ENCODE data around the gene SLC39A6.

The SLC39A6 gene

GRCh38 chr18:36124841-36125240, 4.3 kb downstream of the SLC39A6 start:
- TF ChIP-seq CTCF (IDR thresholded peaks at IDR 0.05), result no peak

DNA sequence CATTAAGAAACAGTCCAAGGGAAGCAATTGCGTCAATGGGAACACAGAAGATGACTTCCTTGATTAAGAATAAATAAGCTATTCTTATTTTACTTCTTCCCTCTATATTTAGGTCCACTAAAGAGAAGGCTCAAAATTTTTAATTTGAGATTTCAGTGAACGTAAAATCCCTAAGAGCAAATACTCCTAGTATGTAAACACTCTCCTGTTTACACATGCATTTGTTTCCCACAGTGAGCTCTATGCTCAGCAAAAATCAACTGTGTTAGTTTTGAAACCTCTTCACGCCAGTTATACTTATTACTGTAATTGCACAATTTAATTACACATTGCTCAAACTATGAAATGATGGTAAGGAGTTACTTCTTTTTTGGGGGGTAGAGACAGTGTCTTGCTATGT, 8.8 kb downstream of the SLC39A6 start:
- no peak for TF ChIP-seq CTCF (IDR thresholded peaks at IDR 0.05)

DNA sequence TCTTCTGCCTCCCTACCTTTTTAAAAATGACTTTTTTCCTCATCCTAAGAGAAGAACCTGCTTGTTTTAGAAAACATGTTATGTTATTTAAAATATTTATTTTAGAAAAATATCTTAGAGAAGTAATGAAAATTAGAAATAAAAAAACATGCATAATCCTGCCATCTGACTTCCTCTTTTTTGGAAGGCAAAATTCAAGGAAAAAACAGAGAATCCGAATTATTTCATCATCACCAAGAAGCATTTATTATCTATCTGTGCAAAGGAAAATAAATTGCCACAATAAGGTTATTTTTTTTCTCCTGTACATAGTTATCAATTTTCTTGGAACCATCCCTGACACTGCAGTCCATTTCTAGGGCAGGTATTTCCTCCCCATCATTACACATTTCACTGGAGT, 14.4 kb downstream of the SLC39A6 start:
- TF ChIP-seq CTCF (IDR thresholded peaks at IDR 0.05), result no peak

DNA sequence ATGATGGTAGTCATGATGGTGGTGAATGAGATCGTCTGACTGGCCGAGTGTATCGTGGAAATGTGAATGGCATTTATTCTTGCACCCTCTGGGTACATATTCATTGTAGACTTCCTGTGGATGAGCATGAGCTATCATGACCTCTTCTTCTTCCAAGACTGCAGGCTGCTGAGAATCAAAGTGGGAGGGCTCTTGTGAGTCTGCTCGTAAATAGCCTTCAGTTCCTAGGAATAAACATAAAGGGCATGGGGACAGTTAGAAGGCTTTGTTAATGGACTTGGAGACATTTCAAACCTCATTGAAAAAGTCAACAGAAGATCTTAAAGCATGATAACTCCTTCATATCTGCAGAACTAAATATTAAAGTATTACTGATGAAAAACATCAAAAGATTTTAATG, 14.9 kb downstream of the SLC39A6 start:
- TF ChIP-seq CTCF (IDR thresholded peaks at IDR 0.05), result no peak

GRCh38 chr18:36112302-36112701, 16.8 kb downstream of the SLC39A6 start:
- TF ChIP-seq CTCF (IDR thresholded peaks at IDR 0.05), result no peak

DNA sequence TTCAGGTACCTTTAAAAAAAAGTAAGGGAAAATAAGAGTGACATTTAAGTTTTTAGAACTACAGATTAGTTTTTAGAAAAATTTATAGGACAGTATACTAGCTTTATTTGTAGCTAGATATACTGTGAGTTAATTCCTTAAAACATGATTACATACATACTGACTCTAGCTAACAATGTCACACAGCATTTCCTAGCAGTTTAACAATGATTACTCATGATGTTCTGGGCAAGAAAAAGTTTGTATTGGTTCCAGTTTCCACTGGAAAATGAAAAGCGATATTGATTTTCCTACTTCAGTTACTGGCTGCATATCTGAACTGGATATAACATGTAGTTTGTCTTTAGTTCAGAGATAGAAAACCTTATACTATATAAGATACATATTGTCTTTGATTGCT, 19.4 kb downstream of the SLC39A6 start:
- TF ChIP-seq CTCF (IDR thresholded peaks at IDR 0.05), result no peak

DNA sequence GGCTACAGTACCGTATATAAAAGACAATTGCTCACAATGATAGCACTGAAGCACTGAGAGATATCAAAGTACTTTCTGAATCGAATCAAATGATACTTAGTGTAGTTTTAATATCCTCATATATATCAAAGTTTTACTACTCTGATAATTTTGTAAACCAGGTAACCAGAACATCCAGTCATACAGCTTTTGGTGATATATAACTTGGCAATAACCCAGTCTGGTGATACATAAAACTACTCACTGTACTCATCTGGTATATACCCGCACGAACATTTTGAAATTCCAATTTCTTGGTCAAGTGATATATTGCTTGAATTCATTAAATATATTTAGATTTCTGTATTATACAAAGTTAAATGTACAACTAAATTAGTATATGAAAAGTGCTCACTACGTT, 20.5 kb downstream of the SLC39A6 start:
- TF ChIP-seq CTCF (IDR thresholded peaks at IDR 0.05), result no peak

DNA sequence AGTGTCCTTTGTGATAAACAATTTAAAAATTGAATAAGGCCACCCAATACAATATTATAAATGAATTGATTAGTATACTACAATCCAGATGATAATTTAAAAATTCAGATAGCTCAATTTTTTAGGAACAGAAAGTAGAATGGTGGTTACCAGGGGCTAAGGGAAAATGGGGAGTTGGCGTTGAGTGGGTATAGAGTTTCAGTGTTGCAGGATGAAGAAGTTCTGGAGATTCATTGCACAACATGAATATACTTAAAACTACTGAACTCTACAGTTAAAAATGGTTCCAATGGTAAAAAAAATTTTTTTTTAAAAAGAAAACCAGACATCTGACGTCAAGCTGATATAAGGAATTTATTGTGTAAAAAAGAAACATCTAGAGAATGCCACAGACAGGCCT, 20.9 kb downstream of the SLC39A6 start:
- TF ChIP-seq CTCF (IDR thresholded peaks at IDR 0.05), result no peak
